ENCODE data around the gene ANKRD30B.
"Not testable (repeated sequence)": the region's sequence is repeated elsewhere in the genome, so short reads cannot be mapped to it uniquely, and the experiment has no call there.

DNA sequence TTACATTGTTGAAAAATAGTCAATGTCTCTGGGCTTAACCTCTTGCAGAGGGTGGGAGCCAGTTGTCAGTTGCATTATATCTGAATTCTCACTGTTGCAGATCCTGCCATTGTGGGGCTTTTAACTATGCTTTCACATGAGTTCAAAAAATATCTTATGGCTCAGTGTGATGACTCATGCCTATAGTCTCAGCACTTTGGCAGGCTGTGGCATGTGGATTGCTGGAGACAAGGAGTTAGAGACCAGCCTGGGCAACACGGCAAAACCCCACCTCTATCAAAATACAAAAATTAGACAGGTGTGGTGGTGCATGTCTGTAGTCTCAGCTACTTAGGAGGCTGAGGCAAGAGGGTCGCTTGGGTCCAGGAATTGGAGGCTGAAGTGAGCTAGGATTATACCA is 38.2 kb upstream of the ANKRD30B start:
- TF ChIP-seq, protein P1, sequence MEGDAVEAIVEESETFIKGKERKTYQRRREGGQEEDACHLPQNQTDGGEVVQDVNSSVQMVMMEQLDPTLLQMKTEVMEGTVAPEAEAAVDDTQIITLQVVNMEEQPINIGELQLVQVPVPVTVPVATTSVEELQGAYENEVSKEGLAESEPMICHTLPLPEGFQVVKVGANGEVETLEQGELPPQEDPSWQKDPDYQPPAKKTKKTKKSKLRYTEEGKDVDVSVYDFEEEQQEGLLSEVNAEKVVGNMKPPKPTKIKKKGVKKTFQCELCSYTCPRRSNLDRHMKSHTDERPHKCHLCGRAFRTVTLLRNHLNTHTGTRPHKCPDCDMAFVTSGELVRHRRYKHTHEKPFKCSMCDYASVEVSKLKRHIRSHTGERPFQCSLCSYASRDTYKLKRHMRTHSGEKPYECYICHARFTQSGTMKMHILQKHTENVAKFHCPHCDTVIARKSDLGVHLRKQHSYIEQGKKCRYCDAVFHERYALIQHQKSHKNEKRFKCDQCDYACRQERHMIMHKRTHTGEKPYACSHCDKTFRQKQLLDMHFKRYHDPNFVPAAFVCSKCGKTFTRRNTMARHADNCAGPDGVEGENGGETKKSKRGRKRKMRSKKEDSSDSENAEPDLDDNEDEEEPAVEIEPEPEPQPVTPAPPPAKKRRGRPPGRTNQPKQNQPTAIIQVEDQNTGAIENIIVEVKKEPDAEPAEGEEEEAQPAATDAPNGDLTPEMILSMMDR (IDR thresholded peaks at IDR 0.05) = not testable (repeated sequence)
- not testable (repeated sequence) for TF ChIP-seq POLR2A (IDR thresholded peaks at IDR 0.05)
